Measurements from ENCODE around the gene KRTAP1-4. TPM values are rescaled to one million over a fixed set of nuclear protein-coding genes. Genes with fewer than 3 reads are reported as not detected.

The KRTAP1-4 gene
- not detected in 2 replicates for total RNA-seq (ENCODE audit: low replicate concordance)

- DNase-seq (ENCODE audit: low read depth): no peak
- no peak within 1 kb of the TSS for H3K4me3 ChIP-seq (ENCODE audit: low read depth, low read length)
- no peak for TF ChIP-seq CTCF (IDR thresholded peaks at IDR 0.05; ENCODE audit: insufficient read depth, low read length)
Observed at GRCh38 chr17:41029633-41030245, at the start of gene KRTAP1-4. TSS of gene KRTAP1-4 (minus strand) at chr17:41030195. CDS start at chr17:41030078, 117 bp downstream.

- no peak for TF ChIP-seq CTCF (IDR thresholded peaks at IDR 0.05; ENCODE audit: insufficient read depth, low read length)
Observed at GRCh38 chr17:41076788-41077187, 46.8 kb upstream of the KRTAP1-4 start.

GRCh38 chr17:41073676-41074075 lies 43.7 kb upstream of the KRTAP1-4 start:
- H3K4me3 ChIP-seq (ENCODE audit: low read depth, low read length): no peak overlapping the region
- TF ChIP-seq CTCF (IDR thresholded peaks at IDR 0.05; ENCODE audit: insufficient read depth, low read length): no peak
- DNase-seq (ENCODE audit: low read depth): no peak

More at GRCh38 chr17:41076788-41077187, 46.8 kb upstream of the KRTAP1-4 start:
- no peak overlapping the region for H3K4me3 ChIP-seq (ENCODE audit: low read depth, low read length)
- no peak for DNase-seq (ENCODE audit: low read depth)

GRCh38 chr17:41071606-41072360 lies 41.8 kb upstream of the KRTAP1-4 start:
- H3K4me3 ChIP-seq (ENCODE audit: low read depth, low read length): no peak overlapping the region
- TF ChIP-seq CTCF (IDR thresholded peaks at IDR 0.05; ENCODE audit: insufficient read depth, low read length): no peak
- no peak for DNase-seq (ENCODE audit: low read depth)

- TF ChIP-seq CTCF (IDR thresholded peaks at IDR 0.05; ENCODE audit: insufficient read depth, low read length): no peak
- no peak for DNase-seq (ENCODE audit: low read depth)
- no peak overlapping the region for H3K4me3 ChIP-seq (ENCODE audit: low read depth, low read length)
Observed at GRCh38 chr17:41069031-41069430, 39.0 kb upstream of the KRTAP1-4 start.

GRCh38 chr17:41067281-41067680 lies 37.3 kb upstream of the KRTAP1-4 start:
- peak; percentile 62 for DNase-seq (ENCODE audit: low read depth)
- no peak overlapping the region for H3K4me3 ChIP-seq (ENCODE audit: low read depth, low read length)
- no peak for TF ChIP-seq CTCF (IDR thresholded peaks at IDR 0.05; ENCODE audit: insufficient read depth, low read length)
